VCaP (cell line): ENCODE data around the gene PLEKHH1.
"Not testable (repeated sequence)": the region's sequence is repeated elsewhere in the genome, so short reads cannot be mapped to it uniquely, and the experiment has no call there.

ENCODE experiments used
- H3K27ac ChIP-seq: fragments of 450-650 bp; 2 replicates; pipeline ENCODE4 v1.5.1; 2017
- TF ChIP-seq, protein P1 (sequence below): fragments of 450-650 bp; conservative IDR thresholded peaks from 2 replicates; pipeline ENCODE4 v1.5.1; 2017; ENCODE audit warnings: mild to moderate bottlenecking, moderate library complexity

PLEKHH1 gene

DNA sequence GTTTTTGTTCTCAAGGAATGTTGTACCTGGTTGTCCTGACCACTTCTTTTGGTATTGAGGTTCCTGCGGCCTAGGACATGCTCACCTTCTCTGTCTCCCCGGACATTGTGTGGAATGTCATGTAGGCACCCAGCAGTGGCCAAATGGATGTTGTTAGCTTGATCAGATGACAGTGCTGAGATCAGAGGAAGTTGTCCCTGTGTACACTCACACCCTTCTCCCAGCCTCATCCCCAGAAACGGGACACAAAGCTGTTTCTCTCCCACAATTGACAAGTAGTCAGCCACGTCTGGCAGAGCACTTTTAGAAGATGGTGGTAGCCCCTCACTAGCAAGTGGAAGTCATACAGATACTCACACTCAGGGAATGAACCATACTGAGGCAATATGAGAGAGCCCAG, 3.0 kb downstream of the PLEKHH1 start:
- TF ChIP-seq, protein P1, sequence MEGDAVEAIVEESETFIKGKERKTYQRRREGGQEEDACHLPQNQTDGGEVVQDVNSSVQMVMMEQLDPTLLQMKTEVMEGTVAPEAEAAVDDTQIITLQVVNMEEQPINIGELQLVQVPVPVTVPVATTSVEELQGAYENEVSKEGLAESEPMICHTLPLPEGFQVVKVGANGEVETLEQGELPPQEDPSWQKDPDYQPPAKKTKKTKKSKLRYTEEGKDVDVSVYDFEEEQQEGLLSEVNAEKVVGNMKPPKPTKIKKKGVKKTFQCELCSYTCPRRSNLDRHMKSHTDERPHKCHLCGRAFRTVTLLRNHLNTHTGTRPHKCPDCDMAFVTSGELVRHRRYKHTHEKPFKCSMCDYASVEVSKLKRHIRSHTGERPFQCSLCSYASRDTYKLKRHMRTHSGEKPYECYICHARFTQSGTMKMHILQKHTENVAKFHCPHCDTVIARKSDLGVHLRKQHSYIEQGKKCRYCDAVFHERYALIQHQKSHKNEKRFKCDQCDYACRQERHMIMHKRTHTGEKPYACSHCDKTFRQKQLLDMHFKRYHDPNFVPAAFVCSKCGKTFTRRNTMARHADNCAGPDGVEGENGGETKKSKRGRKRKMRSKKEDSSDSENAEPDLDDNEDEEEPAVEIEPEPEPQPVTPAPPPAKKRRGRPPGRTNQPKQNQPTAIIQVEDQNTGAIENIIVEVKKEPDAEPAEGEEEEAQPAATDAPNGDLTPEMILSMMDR, result no peak
- H3K27ac ChIP-seq, result peak overlapping the region; percentile 97; the same call in 1 of the 2 replicates

DNA sequence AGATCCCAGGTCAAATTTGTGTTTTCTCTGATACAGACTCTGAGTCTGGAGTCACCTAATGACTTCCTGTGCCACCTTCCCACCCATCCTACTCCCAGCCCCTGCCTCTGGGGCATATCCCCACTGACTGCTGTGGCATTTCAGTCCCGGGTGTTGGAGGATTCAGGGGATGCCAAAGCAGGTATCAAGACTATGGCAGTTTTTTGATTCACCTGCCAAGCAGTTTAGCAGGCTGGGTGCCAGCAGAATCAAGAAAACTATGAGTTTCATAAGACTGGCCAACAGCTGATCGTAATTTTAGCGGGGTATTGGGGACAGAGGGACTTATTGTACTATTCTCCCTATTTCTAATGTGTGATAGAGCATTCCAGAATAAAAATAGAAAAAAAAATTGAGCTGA, 4.6 kb downstream of the PLEKHH1 start:
- peak overlapping the region; percentile 22; the same call in 1 of the 2 replicates for H3K27ac ChIP-seq
- TF ChIP-seq, protein P1, result no peak

DNA sequence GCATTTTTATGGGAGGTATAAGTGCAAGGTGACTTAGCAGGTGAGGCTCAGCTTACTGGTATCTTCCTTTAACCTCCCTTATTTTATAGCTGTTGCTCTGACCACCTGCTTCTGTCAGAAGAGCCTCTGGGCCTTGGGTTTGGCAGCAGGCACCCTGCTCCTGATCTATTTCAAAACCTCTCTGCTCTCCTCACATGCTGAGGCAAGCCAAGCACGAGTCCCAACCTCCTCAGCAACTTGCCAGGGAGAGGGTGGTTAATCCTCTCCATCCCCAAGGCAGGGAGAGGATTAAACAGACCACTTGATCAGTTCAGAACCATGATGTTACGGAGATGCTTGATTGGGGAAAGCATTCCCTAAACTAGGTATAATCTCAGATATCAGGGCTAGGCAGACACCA, 5.4 kb downstream of the PLEKHH1 start:
- no peak overlapping the region for H3K27ac ChIP-seq
- TF ChIP-seq, protein P1, result no peak

DNA sequence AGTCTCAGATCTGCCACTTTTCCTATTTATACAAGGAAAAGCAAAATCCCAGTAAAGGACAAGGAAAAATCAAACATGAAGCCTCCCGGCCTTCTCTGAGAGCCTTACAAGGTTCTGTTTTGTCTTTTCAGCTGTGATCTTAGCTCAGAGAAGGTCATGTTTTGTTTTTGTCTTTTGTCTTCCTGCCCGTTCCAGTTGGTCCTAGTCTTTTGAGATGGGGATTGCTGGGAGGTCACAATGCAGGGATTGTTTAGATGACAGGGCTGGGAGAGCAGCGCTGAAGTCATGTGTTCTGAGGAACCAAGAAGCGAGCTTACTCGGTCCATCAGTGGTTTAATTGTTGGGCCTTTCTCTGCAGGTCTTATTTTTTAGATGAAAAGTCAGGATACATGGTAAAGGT, 6.0 kb downstream of the PLEKHH1 start:
- no peak overlapping the region for H3K27ac ChIP-seq
- TF ChIP-seq, protein P1, result no peak

DNA sequence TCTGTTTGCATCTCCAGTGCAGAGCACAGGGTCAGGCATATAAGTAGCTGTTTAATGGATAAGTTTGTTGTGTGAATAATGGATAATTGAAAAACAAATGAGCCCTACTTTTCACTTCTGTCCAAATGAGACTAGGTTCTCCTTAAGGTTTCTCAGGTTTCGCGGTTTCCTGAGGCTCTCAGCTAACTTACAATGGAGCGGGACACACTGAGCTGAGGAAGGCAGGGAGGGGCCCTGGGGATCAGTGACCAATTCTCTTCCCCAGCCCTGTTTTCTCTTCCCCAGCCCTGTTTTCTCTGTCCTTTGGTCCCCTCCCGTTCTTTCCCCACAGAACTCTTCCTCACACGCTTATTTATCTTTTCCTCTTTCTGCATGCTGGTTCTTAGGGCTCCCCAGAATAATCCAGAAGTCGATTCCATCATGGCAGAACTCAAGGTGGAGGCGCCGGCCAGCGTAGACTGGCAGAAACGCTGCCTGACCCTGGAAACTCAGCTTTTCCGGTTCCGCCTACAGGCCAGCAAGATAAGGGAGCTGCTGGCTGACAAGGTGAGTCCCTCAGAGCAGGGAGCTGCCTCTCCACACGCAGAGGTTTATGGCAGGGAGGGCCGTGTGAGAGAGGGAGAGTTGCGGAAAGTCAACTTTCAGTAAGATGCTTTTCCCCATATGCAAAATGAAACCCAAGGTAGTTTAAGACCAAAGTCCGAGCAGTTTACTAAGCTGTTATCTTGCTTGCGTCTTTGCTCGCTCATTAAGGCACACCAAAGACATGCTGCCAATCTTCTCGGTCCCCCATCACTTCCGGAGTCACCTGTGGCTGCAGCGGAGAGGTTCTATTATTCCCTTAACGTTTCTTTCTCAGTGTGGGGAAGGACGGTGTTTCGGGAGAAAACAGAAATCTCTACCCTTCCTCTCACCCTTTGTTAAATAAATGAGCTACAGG, 8.6 kb downstream of the PLEKHH1 start:
- TF ChIP-seq, protein P1, result no peak
- no peak overlapping the region for H3K27ac ChIP-seq

DNA sequence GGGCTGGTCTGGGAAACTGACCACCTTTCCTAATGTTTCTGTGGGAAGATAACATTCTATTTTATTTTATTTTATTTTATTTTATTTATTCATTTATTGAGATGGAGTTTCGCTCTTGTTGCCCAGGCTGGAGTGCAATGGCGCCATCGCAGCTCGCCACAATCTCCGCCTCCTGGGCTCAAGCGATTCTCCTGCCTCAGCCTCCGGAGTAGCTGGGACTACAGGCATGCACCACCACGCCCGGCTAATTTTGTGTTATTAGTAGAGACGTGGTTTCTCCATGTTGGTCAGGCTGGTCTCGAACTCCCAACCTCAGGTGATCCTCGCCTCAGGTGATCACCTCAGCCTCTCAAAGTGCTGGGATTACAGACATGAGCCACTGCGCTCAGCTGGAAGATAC, 9.5 kb downstream of the PLEKHH1 start:
- H3K27ac ChIP-seq, result not testable (repeated sequence)

DNA sequence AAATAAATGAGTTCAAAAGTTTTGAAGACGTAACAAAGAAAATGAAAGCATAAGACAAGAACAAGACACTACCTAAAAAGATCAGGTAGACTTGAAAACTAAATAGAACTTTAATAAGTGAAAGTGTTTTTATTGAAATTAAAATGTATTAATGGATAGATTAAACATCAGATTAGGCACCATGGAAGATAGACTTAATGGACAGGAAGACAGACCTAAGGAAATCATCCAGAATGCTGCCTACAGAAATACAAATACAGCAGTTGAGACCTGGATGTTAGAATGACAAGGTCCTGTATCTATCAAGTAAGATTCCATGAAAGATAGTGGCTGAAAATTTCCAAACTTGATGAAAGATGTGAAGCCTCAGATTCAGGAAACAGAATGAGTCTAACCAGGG, 11.5 kb downstream of the PLEKHH1 start:
- TF ChIP-seq, protein P1, result no peak
- H3K27ac ChIP-seq, result no peak overlapping the region

DNA sequence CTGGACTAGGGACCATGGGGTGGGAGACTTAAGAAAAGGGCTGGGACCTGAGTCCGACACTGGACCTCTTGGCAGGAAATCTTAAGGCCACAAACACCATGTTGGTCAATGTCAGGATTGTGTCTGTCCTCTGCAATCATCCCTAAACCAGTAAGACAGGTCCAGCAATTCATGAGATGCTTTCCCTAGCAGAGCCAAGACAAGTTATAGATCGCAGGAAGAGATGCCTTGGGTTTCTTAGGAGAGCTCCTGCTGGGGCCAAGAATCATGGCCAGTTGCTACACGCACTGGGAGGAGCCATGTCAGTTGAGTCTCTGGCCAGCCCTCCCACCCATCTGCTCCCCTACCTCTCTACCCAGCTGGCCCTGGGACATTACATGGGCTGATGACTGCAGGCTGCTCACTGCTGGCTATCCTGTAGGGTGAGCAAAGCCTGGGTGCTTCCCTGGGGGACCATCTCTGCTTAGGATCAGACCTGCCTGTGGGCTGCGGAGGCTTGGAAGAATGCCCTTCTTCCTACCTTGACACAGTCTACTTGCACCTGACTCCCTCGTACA, 14.2 kb downstream of the PLEKHH1 start:
- TF ChIP-seq, protein P1, result no peak
- H3K27ac ChIP-seq, result peak overlapping the region; percentile 67
